Activated naive CD4-positive, alpha-beta T cell treated with Interleukin-2 at 50 U/mL for 16 hours (primary cell): Measurements from ENCODE around the gene LSR.

Experiments used
- DNase-seq: peaks from one replicate; pipeline ENCODE4 v3.0.0-alpha.2; 2020

The LSR gene

DNA sequence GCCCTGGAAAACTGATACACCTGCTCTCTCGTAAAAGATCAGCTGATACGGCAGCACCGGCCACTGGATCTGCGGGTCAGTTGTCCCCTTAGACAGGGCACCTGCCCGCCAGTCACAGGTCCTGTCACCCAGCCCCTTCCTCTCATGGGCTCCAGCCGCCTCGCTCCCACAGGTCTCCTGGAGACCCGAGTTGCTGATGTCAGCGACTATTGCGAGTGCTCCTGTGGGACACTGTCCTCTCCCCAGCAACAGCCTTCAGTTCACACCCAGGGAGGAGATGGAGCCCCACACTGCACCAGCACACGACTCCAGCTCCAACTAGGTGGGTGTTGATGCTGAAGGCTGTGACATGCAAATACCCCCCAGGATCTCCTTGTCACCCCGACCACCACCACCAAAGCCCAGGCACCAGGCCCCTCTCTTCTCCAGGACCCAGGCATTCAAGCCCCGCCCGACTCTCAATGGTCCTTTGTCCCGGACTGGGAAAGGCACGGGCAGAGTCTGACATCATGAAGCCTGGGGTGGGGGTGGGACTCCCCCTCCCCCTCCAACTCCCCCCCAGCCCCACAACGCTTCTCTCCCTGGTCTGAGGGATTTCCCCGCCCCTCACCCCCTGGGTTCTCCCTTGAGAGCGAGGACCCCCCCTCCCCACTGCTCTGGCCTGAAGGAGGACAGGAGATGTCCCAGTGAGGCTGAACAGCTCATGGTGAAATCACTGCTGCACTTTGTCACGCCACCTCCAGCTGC lies 41.8 kb downstream of the LSR start:
- no peak for DNase-seq

DNA sequence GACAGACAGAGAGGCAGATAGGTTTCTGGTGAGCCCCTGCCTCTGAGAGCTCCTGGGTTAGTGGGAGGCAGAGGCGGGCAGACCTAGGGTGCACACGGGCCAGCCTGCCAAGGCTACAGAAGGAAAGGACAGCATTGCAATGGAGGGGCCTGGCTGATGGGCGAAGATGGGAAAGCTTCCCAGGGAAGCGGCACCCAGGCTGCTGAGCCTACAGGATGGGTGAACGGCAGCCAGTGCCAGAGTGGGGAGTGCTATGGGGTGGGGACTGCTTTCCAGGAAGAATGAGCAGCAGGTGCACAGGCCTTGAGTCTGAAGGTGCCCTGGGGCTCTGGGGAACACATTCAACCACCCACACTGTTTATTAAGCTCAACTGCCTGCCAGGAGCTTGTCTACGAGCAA lies 42.5 kb downstream of the LSR start:
- DNase-seq: no peak

DNA sequence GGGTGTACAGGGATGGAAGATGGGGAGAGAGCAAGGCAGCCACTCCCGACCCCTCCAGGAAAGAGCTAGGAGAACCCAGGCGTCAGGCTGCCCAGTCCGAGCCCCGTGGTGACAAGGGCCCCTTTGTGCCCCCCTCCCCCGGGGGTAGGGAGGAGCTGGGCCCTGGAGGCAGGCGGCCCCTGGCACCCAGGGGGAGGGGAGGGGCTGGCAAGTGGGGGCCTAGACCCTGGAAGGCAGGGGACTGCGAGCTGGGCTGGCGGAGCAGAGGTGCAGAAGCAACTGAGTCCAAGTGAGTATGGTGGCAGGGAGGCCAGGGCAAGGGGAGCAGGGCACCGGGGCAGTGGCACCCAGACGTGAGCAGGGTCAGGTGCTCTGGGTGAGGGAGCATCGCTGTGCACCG lies 43.1 kb downstream of the LSR start, which contains the start of gene MAG:
Gene MAG, plus strand, starts transcription at position 246 of the 400 bp plus-strand sequence. CDS start 3,248 bp downstream, outside the sequence.
- DNase-seq: no peak

DNA sequence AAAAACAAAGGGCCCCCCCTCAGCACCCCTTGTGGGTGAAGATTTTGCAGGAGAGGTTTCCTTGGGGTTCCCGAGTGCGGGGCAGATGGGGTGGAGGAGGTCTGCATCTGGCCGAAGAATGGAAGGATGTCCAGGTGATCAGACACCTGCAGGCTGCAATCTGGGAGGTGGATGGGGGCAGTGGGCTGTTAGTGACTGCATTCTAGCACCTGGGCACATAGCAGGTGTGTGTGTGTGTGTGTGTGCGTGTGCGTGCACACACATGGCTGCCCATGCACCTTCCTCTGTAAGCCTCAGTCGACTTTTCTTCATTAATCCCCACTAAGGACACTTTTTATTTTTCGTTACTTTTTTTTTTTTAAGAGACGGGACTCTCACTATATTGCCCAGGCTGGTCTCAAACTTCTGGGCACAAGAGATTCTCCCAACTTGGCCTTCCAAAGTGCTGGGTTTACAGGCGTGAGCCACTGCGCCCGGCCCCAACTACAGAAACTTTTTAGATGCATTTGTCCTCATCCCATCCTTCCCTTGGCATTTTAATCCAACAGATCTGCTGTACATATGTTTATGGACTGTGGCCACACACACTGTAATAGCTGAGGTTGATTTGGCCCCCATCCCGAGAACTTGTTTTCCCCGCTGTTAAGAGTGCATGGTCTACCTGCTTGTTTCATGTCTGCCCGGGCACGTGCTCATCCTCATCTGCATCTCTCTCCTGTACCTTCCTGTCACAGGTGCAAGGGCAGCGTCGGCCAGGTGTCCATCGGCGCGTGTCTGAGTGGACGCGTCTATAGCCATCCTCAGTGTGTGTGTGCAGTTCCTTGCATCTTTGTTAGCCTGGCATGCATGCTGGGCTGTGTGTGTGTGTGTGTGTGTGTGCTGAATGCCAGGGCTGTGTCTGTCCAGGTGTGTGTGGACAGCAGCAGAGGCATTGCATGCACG lies 43.9 kb downstream of the LSR start:
- no peak for DNase-seq

DNA sequence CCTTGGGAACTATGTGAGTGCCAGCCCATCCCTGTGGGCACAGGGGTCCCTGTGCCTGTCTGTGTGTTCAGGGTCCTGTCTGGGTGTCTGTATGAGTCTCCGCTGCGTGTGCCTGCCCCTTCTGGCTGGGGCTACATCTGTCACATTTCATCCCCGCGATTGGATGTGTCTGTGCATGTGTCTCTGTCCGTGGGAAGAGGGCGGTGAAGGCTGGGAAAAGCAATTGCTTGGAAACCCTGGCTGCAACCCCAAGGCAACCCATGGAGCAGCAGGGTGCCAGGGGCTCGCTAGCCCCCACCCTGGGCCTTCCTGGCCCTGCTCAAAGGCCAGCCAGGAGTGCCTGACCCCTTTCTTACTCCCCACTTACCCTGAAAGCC lies 44.5 kb downstream of the LSR start:
- no peak for DNase-seq

DNA sequence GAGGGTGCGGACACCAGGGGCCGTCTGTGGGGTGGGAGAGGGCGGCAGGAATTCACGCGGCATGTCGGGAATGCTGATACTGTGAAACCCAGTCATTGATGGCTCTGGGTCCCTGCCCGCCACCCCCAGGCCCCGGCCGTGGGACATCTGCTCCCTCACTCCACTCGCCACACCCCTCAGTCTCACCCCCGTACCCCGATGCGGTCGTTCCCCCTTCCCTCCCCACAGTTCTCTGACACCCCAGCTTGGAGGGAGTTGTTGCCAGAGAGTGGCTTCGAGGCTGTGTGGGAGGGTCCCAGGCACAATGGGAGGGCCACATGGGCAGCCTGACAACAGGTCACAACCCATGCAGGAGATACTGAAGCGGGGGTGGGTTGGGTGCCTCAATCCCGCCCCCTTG lies 45.0 kb downstream of the LSR start:
- DNase-seq: no peak

DNA sequence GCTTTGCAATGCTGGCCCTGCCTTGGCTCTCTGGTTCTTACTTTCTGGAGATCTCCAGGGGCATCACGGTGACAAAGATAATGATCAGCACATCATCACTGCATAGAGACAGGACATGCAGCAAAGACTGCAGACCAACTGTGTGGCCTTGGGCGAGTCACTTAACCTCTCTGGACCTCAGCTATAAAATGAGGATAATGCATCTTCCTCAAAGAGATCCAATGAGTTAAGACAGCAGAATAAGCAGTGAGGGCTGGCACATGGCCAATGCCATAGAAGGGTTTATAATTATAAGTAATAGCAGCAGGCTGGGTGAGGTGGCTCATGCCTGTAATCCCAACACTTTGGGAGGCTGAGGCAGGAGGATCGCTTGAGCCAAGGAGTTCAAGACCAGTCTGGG lies 45.5 kb downstream of the LSR start:
- DNase-seq: no peak

DNA sequence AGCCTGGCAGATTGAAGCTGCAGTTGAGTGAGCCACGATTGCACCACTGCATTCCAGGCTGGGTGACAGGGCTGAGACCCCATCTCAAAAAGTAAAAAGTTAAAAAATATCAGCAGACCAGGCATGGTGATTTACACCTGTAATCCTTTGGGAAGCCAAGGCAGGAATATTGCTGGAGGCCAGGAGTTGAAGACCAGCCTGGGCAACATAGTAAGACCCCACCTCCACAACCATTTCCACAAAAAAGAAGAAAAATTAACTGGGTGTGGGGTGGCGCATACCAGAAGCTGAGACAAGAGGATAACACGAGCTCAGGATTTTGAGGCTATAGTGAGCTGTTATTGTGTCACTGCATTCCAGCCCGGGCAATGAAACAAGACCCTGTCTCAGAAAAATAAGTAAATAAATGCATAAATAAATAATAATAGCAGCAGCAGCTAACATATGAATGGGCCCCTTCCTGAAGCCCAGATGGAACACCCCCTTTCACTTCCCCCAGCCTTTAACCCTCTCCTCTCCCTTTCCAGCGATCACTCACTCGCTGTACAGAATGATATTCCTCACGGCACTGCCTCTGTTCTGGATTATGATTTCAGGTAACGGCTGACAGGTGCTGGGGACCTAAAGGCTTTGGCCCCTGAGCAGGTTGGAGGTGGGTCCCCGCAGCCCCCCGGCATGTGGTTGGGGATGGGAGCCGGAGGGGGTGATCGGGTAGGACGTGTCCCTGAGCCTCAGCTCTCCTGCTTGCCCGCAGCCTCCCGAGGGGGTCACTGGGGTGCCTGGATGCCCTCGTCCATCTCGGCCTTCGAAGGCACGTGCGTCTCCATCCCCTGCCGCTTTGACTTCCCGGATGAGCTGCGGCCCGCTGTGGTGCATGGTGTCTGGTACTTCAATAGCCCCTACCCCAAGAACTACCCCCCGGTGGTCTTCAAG lies 46.3 kb downstream of the LSR start:
- DNase-seq: no peak

DNA sequence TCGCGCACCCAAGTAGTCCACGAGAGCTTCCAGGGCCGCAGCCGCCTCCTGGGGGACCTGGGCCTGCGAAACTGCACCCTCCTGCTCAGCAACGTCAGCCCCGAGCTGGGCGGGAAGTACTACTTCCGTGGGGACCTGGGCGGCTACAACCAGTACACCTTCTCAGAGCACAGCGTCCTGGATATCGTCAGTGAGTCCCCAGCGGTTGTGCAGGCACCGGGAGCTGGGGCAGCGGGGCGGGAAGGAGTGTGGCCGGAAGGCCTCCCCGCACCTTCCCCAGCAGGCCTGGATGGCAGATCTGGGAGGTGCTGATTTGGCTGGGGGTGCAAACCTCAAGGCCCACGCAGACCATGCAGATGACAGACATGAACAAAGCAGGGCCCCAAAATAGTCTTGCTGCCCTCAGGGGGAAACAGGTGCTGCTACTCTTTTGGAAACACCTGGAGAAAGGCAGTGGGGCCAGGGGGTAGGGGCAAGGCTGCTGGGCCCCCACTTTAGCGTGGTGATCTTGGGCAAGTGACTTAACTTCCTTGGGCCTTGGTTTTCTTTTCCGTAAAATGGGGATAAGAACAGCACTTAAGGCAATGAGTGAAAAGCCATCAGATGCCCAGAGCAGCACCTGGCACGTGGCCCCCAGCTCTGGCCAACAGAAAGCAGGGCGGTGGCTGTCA lies 47.1 kb downstream of the LSR start:
- DNase-seq: peak; percentile 27

DNA sequence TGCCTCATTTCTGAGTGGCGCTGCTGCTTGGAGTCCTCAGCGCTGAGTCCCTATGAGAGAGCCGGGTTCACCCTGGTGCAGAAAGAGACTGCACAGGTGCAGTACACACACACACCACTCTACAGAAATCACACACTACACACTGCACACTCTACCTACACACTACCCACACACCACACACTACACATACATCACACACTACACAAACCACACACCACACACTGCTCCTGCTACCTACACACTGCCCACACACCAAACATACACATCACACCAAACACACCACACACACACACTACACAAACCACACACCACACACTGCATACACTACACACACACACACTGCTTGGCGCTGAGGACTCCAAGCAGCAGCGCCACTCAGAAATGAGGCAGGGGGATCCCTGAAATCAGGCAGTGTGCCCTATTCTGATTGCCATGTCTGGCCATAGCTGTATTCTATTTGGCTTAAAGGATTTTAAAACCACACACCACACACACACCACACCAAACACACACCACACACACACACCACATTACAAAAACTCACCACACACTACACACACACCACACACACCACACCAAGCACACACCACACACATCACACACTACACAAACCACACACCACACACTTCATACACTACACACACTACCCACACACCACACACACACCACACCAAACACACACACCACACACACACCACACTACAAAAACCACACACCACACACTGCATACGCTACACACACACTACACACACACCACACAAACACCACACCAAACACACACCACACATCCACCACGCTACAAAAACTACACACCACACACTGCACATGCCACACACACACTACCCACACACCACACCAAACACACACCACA lies 48.1 kb downstream of the LSR start:
- DNase-seq: no peak

DNA sequence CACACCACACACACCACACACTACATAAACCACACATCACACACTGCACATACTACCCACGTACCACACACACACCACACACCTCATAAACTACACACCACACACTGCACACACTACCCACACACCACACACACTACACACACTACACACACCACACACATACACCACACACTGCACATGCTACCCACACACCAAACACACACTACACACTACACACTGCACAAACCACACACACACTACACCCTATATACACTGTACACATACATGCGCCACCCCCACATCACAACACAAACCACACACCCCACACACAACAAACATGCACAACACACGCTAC lies 48.7 kb downstream of the LSR start:
- DNase-seq: no peak

DNA sequence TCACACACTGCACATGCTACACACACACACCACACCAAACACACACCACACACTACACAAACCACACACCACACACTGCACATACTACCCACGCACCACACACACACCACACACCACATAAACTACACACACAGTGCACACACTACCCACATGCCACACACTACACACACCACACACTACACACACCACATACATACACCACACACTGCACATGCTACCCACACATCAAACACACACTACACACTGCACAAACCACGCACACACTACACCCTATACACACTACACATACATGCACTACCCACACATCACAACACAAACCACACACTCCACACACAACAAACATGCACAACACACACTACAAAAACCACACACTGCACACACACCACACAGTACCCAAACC lies 49.1 kb downstream of the LSR start:
- no peak for DNase-seq

DNA sequence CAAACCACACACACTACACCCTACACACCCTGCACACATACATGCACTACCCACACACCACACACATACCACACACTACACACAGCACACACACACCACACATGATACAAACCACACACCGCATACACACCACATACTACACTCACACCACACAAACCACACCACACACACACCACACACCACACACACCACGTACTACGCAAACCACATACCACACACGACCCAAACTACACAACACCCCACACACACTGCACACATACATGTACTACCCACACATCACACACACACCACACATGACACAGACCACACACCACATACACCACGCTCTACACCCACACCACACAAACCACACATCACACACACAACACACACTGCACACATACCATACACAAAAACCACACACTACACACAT lies 49.8 kb downstream of the LSR start:
- no peak for DNase-seq

DNA sequence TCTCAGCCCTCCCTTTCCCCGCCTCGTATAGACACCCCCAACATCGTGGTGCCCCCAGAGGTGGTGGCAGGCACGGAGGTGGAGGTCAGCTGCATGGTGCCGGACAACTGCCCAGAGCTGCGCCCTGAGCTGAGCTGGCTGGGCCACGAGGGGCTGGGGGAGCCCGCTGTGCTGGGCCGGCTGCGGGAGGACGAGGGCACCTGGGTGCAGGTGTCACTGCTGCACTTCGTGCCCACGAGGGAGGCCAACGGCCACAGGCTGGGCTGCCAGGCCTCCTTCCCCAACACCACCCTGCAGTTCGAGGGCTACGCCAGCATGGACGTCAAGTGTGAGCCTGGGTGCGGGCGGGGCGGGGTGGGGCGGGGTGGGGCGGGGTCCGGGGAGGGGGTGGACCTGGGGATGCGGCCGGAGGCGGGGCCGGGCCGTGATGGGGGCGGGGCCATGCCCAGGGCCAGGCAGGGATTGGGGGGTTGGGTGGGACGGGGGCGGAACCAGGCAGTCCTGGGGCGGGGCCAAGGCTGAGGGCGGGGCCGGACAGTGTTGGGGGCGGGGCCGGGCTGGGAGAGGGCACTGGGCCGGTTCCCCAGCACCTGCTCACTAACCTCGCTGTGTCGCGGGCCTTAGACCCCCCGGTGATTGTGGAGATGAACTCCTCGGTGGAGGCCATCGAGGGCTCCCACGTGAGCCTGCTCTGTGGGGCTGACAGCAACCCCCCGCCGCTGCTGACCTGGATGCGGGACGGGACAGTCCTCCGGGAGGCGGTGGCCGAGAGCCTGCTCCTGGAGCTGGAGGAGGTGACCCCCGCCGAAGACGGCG lies 50.9 kb downstream of the LSR start:
- no peak for DNase-seq

DNA sequence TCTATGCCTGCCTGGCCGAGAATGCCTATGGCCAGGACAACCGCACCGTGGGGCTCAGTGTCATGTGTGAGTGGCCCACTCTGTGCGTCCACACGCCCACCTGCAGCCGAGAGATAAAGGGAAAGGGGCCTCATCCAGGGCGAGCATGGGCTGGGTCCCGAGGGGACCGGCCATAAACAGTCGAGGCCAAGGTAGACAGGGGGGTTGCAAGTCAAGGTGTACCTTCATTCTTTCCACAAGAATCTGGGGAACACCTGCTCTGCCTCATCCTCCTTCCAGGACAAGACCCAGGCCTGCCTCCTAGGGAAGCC lies 51.5 kb downstream of the LSR start:
- DNase-seq: no peak

DNA sequence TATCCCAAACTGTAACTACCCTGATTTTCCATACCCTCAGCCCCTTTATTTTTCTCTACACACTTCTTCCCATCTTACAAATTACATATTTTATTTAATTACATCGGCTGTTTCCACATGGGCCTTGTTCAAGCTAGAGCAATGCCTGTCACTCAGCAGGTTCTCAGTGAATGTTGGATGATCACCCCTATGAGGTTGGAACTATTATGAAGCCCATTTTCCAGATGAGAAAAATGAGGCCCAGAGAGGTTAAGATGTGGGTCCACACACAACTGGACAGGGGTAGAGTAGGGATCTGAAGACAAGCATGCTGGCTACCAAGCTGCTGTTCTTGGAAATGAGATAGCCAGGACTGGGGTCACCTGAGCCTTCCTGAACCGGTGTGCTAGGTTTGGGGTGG lies 53.2 kb downstream of the LSR start:
- DNase-seq: no peak

DNA sequence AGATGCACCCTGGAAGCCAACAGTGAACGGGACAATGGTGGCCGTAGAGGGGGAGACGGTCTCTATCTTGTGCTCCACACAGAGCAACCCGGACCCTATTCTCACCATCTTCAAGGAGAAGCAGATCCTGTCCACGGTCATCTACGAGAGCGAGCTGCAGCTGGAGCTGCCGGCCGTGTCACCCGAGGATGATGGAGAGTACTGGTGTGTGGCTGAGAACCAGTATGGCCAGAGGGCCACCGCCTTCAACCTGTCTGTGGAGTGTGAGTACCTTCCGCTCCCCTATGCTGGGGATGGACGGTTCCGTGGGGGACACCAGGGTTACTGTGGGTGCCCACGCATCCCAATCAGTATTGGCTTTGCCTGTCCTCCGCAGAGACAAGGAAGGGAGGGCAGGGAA lies 53.6 kb downstream of the LSR start:
- no peak for DNase-seq

DNA sequence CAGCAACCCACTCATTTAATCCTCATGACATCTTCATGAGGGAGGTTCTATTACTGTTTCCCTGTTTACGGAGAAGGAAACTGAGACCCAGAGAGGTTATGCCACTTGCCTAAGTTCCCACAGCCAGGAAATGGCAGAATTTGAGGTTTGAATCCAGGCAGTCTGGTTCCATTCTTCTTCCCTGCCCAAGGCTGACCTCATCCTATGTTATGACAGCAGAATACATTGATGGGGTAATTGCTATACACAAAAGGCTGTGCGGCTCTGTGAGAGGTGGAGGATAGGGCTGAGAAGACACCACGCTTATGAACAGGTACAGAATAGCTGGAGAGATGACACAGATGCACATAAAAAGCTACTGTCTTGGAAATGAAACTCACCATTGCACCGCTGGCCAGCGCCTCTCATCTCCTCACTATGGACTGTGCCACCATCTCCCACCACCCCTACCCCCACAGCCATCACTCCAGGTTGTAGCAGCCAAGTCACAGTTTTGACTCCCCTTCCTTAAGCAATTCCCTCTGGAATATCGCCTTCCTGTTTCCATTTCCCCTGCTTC lies 54.6 kb downstream of the LSR start:
- no peak for DNase-seq

DNA sequence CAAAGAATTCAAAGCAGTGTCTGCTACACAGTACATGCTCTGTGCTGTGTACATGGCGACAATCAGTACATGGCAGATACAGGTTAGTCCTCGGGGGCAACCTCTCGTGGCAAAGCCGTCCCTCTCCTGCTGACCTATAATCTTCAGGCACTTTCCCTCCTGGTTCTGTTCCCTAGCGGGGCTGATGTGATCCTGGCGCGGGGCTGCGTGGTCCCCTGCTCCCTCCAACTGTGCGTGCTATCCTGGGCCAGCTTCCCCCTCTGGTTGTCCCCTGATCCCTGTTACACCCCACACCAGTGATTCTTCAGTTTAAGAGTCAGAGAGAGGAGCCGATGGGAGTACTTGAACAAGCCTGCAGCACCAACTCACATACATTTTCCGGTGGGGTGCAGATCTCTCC lies 55.2 kb downstream of the LSR start:
- no peak for DNase-seq

DNA sequence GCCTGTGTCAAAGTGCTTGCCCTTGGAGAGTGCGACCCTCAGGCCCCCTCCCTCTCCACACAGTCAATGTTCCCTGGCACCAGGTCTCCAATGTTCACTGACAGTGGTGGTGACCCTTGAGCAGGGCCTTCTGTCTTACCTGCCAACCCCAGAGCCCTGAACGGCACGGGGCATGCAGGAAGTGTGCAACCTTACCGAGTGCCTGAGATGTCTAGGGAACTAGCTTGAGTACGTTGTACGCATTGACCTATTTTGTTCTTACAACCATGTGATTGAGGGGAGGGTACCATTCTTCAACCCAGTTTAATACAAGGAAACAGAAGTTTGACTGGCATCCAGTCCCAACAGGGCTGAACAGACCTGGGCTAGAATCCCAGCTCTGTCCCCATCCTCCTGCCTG lies 56.4 kb downstream of the LSR start:
- DNase-seq: no peak
